Measurements from ENCODE around the gene ASCC3.

Gene ASCC3

DNA sequence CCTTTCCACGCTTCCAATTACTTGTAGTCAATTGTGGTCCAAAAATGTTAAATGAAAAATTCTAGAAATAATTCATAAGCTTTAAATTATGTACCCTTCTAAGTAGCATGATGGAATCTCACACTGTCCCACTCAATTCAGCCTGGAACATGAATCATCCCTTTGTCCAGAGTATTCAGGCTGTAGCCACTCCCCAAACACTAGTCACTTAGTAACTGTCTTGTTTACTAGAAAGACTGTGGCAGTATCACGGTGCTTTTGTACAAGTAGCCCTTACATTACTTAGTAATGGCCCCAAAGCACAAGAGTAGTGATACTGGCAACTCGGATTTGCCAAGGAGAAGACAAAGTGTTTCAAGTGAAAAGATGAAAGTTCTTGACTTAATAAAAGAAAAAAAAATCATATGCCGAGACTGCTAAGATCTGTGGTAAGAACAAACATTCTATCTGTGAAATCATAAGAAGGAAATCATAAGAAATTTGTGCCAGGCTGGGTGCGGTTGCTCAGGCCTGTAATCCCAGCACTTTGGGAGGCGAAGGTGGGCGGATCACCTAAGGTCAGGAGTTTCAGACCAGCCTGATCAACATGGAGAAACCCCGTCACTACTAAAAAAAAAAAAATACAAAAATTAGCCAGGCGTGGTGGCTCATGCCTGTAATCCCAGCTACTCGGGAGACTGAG lies 247.9 kb downstream of the ASCC3 start:
- DNase-seq, result no peak

DNA sequence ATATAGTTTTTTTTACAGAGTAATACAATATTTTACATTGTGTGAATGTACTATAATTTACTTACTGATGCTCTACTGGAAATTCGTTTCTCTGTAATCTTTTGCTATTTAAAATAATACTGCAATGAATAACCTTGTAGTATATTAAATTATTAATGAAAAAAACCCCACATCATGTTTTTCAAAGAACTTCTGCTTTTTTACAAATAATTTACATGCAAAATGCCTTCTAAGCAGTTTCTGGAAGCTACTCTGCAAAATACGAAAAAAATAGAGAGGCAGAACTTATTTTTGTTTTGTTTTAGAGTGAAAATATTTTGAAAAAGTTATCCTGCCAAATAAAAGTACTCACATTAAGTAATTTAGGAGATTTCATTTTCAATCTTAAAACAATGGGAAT lies 250.6 kb downstream of the ASCC3 start:
- no peak for DNase-seq

DNA sequence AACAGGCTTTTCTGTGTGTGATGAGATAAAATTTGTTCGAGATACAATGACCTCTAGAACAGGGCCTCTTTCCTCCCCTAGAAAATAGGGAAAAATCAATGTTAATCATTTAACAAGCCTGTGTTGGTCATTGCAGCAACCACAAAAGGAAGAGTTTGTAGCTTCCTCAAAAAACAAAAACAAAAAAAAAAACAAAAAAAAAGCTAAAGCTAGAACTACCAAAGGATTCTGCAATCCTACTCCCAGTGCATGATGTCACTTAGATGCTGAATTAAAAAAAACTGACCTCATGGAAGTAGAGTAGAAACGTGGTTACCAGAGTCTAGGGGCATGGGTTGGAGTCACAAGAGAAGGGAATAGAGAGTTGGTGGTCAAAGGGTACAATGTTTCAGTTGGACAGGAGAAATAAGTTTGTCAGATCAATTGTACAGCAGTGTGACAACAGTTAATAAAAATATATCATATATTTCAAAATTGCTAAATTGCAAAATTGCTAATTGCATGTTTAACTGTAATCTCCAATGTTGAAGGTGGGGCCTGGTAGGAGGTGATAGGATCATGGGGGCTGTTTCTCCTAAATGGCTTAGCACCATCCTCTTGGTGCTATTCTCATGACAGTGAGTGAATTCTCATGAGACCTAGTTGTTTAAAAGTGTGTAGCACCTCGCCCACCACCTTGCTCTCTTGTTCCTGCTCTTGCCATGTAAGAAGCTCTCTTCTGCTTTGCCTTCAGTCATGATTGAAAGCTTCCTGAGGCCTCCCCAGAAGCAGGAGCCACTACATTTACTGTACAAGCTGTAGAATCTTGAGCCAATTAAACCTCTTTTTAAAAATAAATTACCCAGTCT lies 253.0 kb downstream of the ASCC3 start:
- DNase-seq, result no peak

DNA sequence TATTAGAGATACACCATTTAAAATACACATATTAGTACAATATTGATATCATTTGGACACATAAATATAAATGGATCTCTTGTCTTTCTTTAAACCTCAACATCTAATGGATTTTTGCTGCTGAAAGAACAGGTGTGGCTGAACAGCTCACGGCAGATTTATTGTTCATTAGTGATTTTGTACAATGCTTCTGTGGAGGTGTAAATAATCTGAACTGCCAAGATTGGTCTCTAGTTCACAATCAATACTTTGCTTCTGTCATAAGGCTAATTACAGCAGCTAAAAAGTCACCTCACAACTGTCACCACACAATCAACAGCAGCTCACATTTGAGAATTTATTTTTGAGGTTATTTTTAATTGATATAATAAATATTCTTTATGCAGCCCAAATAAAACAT lies 254.4 kb downstream of the ASCC3 start:
- no peak for DNase-seq

DNA sequence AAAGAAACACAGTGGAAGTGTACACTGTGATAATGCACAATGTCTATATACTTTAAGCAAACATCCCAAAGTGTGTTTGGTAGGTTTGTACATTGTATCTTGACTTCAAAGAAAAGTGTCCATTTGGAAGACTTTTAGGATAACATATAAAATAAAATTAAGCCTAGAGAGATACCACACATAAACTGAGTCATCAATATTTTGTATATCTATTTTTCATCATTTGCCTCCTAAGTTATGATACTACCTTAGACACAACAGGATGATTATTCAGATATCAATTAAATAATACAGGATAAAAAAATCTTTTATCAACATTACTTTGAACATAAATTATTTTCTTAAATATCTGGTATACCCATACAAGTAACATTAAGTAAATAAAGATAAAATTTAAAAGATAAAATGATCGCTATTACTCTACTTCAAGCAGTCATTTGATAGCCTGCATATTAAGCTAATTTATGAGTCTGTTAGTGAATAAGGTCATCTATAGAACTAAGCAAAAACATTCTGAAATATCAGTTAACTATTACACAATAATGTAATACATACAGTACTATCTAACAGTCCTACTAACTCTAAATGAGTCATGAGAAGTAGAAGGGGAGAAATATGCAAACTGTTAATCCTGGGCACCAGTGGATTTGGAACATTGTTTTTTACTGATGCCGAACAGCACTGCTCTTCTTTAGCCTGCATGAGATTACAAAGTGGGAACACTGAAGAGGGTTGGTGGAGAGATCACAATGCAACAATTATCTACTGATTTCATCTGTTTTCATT lies 258.0 kb downstream of the ASCC3 start:
- DNase-seq, result no peak

DNA sequence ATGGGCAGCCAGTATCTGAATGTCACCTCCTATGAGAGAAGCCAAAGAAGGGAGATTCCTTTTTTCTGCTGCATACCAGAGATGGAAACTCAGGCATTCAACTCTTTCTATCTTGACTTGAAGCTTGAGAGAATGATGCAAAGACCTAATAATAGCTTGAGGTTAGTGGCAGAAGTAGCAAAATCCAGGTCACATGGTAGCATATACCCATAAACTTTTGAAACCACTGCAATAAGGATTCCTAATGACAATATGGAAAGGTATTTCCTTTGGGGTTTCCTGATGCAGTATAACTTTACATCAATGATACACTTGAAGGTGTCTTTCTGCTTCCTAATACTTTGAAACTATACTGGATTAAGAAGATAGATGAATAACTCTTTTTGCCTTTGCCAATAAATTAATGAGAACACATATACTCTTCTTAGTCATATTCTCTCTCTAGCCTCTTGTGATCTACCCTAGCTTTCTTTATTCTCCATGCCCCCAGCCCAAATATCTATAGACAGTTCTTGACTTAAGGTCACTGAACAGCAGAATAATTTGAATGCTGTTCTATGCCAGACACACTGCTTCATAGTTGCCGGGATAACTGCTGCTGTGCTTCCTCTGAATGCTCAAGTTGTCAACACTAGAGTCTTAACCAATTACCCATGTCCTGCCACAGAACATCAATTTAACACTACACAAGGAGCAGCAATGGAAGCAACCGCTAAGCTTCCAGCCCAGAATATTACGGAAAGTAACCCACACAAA lies 260.9 kb downstream of the ASCC3 start:
- DNase-seq, result no peak

DNA sequence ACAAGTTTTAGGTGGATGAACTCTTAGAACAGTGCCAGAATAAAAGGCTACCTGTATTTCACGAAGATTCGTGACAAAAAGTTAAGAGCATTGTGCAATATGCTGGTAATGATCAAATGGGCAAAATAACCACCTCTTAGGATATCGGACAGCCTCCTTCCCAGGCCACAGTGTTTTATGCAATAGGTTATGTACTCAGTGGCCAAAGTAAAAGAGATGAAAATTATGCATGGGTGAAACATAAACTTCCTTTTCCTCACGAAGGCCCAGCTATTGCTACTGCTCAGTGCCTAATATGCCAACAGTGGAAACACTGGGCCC lies 262.8 kb downstream of the ASCC3 start:
- DNase-seq, result no peak

DNA sequence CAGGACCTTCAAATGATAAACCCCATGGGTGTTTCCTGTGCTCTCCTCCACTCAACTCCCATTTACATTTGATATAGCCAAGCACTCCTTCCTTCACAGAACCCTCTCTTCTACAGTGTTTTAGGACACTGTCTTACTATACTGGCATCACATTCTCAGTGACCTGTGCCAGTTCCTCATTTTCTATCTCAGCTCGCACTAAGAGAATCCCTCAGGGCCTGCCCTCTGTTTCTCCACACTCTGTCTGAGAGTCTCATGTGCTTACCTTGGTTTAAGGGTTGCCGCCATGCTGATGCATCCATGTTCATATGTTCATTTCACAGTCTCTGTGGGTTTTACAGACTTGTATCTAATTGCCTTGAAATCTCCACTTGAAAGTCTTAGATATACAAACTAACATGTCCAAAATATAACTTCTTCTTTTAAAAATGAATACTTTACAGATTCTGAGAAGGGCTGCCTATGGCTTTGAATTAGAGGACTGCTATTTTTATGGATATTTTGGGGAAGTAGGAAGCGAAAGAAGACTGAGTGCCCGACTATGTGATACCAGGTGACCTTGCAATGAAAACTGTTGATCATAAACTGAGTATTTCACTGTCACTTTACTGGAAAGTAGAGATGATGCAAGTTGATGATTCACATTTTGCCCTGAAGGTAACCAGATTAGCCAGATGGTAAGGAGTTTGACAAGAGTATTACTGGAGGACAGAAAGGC lies 263.3 kb downstream of the ASCC3 start:
- no peak for DNase-seq

DNA sequence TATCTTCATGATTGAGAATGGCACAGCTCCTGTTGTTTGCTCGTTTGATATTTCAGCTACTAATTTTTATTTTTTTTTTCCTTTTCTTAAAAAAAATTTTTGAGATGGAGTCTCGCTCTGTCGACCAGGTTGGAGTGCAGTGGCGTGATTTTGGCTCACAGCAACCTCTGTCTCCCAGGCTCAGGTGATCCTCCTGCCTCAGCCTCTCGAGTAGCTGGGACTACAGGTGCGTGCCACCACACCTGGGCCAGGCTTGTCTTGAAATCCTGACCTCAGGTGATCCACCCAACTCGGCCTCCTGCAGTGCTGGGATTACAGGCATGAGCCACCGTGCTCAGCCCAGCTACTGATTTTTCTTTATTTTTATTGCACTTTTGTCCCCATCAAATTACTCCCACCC lies 266.2 kb downstream of the ASCC3 start:
- no peak for DNase-seq

DNA sequence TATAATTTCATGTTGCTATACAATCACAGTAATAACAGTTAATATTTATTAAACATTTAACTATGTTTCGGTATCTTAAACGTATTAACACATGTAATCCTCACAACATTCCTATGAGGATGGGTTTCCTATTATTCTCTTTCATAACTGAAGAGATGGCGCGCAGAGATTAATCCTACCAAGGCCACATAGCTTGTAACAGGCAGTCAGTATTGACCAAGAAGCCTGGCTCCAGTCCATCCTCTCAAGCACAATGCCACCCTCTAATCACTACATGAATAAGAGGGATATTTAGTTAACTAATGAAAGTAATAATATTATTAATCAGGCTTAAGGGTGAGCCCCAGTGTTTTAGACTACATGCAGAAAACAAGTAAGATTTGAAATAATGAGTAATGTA lies 266.7 kb downstream of the ASCC3 start:
- DNase-seq, result no peak

DNA sequence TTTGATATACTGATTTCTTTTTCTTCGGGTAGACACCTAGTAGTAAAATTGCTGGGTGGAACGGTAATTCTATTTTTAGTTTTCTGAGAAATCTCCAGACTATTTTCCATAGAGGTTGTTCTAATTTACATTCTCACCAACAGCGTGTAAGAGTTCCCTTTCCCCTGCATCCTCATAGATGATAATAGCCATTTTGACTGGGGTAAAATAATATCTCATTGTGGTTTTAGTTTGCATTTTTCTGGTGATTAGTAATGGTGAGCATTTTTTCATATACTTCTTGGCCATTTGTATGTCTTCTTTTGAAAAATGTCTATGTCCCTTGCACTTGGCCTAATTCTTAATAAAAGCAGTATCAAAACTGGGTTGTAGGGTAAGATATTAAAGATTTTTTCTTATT lies 267.5 kb downstream of the ASCC3 start:
- DNase-seq, result no peak

DNA sequence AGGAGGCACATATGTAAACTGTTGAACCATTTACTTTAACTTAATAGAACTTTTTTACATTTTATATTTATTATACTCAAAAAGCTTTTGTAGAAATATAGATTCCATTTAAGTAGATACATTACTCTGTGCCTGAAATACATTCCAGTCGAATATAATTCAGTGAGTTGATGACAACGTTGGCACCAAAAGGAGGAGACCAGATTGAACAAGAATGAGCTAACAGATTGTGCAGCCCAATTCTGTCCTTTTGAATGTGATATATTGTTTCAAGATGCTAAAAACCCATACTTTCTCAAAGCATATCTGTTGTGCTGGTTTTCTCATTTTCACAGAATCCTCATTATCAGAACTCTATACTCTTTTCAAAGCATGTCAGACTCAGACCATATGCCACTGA lies 269.0 kb downstream of the ASCC3 start:
- no peak for DNase-seq

DNA sequence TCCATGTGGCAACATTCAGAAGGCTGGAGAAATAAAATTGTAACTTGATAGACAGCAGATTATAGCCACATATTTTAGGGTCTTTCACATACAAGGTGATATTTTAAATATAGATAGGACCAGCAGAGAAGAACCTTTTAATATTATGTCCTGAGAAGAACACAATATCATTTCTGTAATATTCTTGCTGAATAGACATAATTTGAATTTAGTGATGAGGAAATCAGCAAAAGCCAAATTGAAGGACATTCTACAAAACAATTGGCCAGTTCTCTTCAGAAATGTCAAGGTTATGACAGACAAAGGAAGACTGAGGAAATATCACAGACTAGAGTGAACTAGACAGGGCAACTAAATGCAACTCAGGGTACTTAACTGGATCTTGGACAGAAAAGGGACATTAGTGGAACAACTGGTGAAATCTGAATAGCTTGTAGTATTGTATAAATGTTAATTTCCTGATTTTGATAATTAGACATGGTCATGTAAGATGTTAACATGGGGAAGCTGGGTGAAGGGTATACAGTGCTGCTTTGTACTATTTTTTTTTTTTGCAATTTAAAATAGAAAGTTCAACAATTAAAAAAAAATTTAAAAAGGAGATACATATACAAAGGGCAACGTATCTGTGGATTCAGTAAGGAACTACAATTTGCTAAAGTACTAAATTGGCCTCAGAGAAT lies 281.9 kb downstream of the ASCC3 start:
- DNase-seq, result no peak

DNA sequence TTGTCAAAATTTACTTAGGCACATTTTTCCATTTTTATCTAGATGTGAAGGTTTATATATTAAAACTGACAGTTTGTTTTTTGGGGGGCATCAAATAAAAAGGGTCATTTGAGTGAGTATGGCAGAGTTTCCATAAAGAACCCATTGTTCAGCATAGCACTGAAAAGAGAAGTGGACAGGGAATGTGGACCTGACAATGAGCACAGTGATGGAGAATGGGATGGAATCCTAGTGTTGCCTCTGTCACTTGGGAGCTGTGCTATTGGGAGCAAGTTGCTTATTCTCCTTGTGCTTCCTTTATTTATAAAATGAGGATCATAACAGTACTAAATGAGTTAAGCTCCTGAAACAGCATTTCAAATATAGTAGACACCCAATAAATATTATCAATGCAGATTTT lies 285.7 kb downstream of the ASCC3 start:
- DNase-seq, result no peak

DNA sequence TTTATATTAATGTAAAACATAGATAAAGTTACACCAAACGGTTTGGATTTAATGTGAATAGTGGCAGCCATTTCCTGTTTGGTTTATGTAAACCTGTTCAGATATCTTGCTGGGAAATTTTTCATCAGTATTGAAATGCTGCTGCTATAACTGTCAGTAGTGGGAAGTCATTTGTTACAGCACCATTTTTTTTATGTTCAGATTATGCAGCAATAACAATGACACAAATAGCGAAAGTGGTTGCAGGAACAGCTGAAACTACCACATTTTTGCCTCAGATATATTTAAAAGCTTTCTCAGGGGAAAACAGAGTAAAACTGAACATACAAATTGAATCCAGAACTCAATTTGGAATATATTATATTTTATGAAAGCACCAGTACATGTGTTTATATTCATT lies 287.6 kb downstream of the ASCC3 start:
- DNase-seq, result no peak

DNA sequence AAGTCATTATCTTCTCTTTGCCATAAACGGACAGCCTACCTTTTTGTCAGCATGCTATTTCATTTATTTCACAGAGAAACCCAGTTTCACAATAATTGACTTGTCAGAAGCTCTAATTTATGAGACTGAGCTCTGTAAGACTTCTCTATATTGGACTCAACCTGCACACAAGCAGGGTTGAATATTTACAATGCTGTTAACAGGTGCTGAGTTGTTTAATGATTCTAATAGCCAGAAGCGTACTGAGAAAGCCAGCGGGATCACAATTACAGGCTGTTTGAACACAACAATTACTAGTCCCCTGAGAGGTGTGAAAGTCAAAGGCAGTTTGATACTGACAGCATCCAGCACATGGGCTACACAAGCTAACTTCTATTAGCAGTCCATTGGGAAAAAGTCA lies 288.2 kb downstream of the ASCC3 start:
- no peak for DNase-seq

DNA sequence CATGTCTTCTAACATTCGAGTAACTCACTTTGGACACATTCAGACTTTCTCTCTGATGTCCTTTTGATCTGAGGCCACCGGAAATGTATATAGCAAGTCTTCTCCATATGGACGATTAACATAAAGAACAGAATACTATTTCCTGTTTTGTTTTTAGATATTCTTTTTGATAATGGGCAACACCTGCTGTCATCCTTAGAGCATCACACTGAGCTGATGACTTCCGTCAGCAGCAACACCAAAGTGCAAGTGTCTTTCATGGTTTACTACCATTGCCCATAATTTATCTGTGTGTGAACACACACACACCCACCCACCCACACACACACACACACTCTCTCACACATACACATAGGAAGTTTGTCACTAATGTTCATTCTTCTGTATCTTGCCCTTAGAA lies 303.7 kb downstream of the ASCC3 start:
- DNase-seq, result no peak

DNA sequence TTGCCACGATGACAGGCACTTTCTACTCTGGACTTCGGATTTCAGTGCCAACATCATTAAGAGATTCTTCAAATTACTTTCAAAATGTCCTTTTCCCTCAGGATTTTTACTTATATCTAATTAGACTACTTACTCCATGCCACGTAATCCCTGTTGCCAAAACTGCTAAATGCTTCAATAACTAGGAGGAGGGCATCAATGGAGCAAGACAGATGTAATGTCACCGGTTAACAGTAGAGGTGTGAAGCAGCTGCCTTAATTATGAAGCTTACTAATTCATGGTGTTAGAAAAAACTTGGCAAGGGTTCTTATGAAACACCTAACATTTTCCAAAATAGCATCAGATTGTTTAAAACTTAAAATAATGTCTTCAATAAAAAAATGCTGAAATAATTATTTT lies 305.2 kb downstream of the ASCC3 start:
- DNase-seq, result no peak

DNA sequence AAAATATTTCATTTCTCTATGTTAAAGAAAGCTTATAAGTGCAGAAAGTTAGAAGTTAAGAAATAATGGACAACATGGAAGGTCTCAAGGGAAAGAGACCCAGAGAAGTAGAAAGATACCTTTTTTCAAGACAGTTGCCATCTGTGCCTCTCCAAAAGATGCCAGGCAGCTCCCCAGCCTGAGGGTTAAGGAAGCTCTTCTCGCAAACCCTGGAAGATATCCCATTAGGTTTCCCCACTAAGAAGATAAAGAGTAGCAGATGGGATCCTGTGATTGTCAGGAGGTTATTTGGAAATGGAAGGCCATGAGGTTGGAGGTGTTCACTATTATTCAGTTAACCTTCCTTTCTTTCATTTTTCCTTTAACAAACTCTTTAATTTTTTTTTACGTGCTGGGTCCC lies 306.3 kb downstream of the ASCC3 start:
- DNase-seq, result no peak

DNA sequence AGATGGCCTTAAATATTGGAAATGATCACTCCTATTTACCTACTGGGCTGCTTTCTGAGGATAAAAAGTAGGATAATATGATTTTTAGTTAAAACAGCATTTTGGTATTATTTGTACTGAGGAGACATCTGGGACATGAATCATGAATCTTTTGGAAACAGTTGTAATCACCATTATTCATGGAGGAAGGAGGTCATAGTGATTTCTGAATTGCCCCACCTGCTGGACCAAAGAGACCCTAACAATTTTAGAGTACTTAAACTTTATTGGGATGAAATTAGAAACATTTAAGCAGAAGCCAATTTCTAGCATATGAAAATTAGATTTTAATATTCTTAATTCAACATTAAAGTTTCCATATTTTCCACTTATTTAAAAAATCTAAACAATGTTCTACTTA lies 308.0 kb downstream of the ASCC3 start:
- DNase-seq, result no peak

DNA sequence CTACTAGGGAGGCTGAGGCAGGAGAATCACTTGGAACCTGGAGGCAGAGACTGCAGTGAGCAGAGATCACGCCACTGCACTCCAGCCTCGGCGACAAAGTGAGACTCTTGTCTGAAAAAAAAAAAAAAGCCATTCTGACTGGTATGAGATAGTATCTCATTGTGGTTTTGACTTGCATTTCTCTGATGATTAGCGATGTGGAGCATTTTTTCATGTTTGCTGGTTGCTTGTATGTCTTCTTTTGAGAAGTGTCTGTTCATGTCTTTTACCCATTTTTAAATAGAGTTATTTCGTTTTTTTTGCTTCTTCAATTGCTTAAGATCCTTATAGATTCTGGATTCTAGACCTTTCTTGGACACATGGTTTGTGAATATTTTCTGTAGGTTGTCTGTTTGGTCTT lies 312.9 kb downstream of the ASCC3 start:
- no peak for DNase-seq

DNA sequence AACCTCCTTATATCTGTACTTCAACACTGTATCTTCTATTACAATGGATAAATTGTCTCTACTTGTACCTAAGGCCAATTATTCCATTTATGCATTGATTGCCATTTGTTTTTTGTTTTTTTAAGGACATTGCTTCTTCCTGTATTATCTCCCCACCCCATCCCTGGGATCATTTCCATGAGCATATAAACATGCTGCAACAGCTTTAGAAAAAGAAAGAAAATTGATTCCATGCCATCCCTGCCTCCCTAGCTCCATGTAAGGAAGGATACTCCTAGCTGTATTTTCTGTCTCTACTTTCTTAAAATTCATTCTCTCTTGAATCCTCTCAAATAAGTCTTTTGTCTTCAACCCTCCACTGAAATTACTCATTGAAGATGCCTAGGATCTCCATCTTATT lies 314.6 kb downstream of the ASCC3 start:
- no peak for DNase-seq

Measured in CD4-positive, alpha-beta T cell treated with Interleukin-15 for 1 hour (primary cell).